Measurements from ENCODE around the gene CHCHD6. TPM values are rescaled to one million over a fixed set of nuclear protein-coding genes. Genes with fewer than 3 reads are reported as not detected.

CHCHD6 gene
- total RNA-seq, 1 donor from 2014 or later = 17.1 TPM

DNA sequence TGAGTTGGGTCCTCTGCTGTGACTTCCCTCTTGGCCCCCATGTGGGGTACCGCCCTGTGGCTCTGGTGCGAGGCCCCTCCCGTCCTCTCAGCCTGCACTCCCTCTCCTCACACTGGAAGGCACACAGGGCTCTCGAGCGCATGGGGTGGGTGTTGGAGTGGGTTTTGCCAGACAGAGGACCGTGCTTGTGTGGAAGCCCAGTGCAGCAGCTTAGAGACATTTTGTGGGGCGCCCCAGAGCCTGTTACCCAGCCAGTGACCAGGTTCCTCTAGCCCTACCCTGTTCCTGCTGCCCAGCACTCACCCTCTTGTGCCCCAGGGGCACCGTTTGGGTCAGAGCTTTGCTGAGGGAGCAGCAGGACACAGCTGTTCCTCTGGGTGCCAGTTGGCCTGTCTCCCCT lies 288.7 kb downstream of the CHCHD6 start:
- Mint-ChIP-seq H3K4me3 (ENCODE audit: unreplicated experiment) (no peak overlapping the region), H3K27ac (ENCODE audit: unreplicated experiment) (no peak overlapping the region), H3K27me3 (ENCODE audit: low read depth) (no peaks in the 10 kb centered on the region), H3K4me1 (ENCODE audit: low read depth) (peaks cover 28% of the 10 kb centered on the region), H3K9me3 (ENCODE audit: low read depth) (no peaks in the 10 kb centered on the region), H3K36me3 (ENCODE audit: low read depth) (peaks cover 12% of the 10 kb centered on the region)
- TF ChIP-seq, protein P1, sequence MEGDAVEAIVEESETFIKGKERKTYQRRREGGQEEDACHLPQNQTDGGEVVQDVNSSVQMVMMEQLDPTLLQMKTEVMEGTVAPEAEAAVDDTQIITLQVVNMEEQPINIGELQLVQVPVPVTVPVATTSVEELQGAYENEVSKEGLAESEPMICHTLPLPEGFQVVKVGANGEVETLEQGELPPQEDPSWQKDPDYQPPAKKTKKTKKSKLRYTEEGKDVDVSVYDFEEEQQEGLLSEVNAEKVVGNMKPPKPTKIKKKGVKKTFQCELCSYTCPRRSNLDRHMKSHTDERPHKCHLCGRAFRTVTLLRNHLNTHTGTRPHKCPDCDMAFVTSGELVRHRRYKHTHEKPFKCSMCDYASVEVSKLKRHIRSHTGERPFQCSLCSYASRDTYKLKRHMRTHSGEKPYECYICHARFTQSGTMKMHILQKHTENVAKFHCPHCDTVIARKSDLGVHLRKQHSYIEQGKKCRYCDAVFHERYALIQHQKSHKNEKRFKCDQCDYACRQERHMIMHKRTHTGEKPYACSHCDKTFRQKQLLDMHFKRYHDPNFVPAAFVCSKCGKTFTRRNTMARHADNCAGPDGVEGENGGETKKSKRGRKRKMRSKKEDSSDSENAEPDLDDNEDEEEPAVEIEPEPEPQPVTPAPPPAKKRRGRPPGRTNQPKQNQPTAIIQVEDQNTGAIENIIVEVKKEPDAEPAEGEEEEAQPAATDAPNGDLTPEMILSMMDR (IDR thresholded peaks at IDR 0.05) = no peak
- no peak for DNase-seq (ENCODE audit: low spot score)

DNA sequence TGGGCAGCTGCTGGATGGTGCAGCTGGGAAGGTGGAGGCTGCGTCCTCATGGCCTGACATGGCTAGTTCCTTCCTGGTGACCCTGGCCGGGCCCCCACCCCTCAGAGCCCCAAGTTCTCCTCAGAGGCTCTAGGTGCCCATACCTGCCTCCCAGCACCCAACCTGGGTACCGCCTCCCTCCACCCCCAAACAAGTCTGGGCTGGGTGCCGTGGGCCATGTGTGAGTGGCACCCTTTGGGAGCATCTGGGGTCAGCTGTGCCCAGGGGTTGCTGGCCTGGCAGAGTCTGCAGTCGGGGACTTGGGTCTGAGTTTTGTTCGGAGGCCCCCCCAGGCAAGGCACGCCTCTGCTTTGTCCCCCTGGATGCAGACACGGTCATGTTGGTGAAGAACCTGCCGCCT lies 289.4 kb downstream of the CHCHD6 start:
- H3K4me1 Mint-ChIP-seq (ENCODE audit: low read depth) = peaks cover 32% of the 10 kb centered on the region
- TF ChIP-seq, protein P1 (IDR thresholded peaks at IDR 0.05) = no peak
- H3K27ac Mint-ChIP-seq (ENCODE audit: unreplicated experiment) = no peak overlapping the region
- H3K36me3 Mint-ChIP-seq (ENCODE audit: low read depth) = peaks cover 12% of the 10 kb centered on the region
- DNase-seq (ENCODE audit: low spot score) = no peak
- no peaks in the 10 kb centered on the region for H3K9me3 Mint-ChIP-seq (ENCODE audit: low read depth)
- H3K4me3 Mint-ChIP-seq (ENCODE audit: unreplicated experiment) = no peak overlapping the region
- no peaks in the 10 kb centered on the region for H3K27me3 Mint-ChIP-seq (ENCODE audit: low read depth)

DNA sequence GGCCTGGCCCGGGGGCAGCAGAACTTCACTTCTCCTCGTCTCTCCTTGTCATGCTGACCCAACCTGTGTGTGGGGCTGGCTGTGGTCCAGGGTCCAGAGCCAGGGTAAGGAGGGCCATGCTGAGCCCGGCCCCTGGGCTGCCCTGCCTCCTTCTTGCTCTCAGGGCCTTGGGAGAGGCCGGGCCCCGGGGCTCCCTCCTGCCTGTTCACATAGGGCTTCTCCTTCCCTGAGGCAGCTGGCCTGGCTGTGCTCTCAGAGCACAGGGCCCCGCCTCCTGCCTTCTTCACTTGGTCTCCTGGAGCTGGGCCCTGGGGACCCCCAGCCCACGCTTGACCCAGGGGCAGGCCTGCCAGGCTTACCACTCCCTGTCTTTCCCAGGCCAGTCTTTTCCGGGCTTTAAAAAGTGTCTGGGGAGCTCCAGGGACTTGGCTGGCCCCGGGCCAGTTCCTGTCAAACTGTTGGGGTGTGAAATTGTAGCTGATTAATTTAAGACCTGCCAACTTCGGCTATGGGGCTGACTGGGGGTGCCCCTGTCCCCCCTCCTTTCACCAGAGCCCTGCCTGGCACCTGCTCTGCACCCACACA lies 290.7 kb downstream of the CHCHD6 start:
- Mint-ChIP-seq H3K27ac (ENCODE audit: unreplicated experiment) (peak overlapping the region; percentile 51), H3K27me3 (ENCODE audit: low read depth) (no peaks in the 10 kb centered on the region), H3K36me3 (ENCODE audit: low read depth) (peaks cover 7% of the 10 kb centered on the region), H3K4me1 (ENCODE audit: low read depth) (peaks cover 32% of the 10 kb centered on the region), H3K4me3 (ENCODE audit: unreplicated experiment) (no peak overlapping the region), H3K9me3 (ENCODE audit: low read depth) (no peaks in the 10 kb centered on the region)
- no peak for DNase-seq (ENCODE audit: low spot score)
- TF ChIP-seq, protein P1 (IDR thresholded peaks at IDR 0.05) = no peak

DNA sequence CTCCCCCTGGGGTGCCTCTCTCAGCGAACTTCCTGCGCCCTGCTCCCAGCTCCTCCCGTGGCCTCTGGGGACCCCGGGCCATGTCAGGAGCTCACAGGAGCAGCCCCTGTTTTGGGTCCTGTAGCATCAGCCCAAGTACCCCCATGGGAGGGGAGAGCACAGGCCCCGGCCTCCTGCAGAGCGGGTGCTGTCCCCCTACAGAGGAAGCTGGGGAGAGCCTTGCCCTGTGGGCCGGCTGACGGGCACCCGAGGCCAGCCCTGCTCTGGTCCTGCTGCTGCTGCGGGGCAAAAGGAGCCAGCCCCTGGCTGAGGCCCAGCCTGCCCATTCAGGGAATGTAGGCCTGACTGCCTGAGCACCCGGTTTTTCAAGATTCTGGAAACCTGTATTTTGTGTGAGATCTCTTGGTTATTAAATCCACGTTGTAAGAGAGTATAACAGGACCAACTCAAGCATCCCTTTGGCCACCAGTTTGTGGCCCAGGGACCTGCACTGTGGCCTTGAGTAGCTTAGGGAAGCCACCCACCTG lies 291.3 kb downstream of the CHCHD6 start:
- peaks cover 7% of the 10 kb centered on the region for H3K36me3 Mint-ChIP-seq (ENCODE audit: low read depth)
- no peak for DNase-seq (ENCODE audit: low spot score)
- no peaks in the 10 kb centered on the region for H3K9me3 Mint-ChIP-seq (ENCODE audit: low read depth)
- peaks cover 32% of the 10 kb centered on the region for H3K4me1 Mint-ChIP-seq (ENCODE audit: low read depth)
- TF ChIP-seq, protein P1 (IDR thresholded peaks at IDR 0.05) = no peak
- no peaks in the 10 kb centered on the region for H3K27me3 Mint-ChIP-seq (ENCODE audit: low read depth)
- H3K27ac Mint-ChIP-seq (ENCODE audit: unreplicated experiment) = peak overlapping the region; percentile 51
- no peak overlapping the region for H3K4me3 Mint-ChIP-seq (ENCODE audit: unreplicated experiment)

- Mint-ChIP-seq H3K36me3 (ENCODE audit: low read depth) (peaks cover 2% of the 10 kb centered on the region), H3K27me3 (ENCODE audit: low read depth) (no peaks in the 10 kb centered on the region), H3K9me3 (ENCODE audit: low read depth) (no peaks in the 10 kb centered on the region), H3K4me3 (ENCODE audit: unreplicated experiment) (no peak overlapping the region), H3K27ac (ENCODE audit: unreplicated experiment) (no peak overlapping the region), H3K4me1 (ENCODE audit: low read depth) (peaks cover 35% of the 10 kb centered on the region)
- DNase-seq (ENCODE audit: low spot score) = no peak
- TF ChIP-seq, protein P1 (IDR thresholded peaks at IDR 0.05) = peak; percentile 41
Observed at GRCh38 chr3:126995926-126996512, 292.0 kb downstream of the CHCHD6 start.

All from chondrocyte (in vitro differentiated cells).